Esophagus mucosa (tissue), 1 donor: ENCODE measurements around the gene TMEM198. TPM values are rescaled to one million over a fixed set of nuclear protein-coding genes. Genes with fewer than 3 reads are reported as not detected.

Experiments
- ATAC-seq: fragments of 200-7000 bp; cut with Tn5 transposase; one replicate; pipeline ENCODE4 v1.9.1; 2020
- total RNA-seq: library from RNA; stranded (reverse); gene quantifications from one replicate; pipeline ENCODE4 v1.2.4, GENCODE V29; 2023
- donor health status: DM: yes; HTN: yes; CAD: no.

The TMEM198 gene
- total RNA-seq, 1 donor from 2014 or later: 1.2 TPM

- no peak for ATAC-seq
Observed at GRCh38 chr2:219563271-219563928, 19.6 kb downstream of the TMEM198 start.

GRCh38 chr2:219565130-219566080 is 21.6 kb downstream of the TMEM198 start:
- ATAC-seq: no peak

GRCh38 chr2:219566640-219567039 is 22.8 kb downstream of the TMEM198 start:
- no peak for ATAC-seq

- no peak for ATAC-seq
Observed at GRCh38 chr2:219567131-219567530, 23.3 kb downstream of the TMEM198 start.

- no peak for ATAC-seq
Observed at GRCh38 chr2:219567791-219568361, 24.0 kb downstream of the TMEM198 start.

GRCh38 chr2:219569041-219569440 is 25.2 kb downstream of the TMEM198 start:
- no peak for ATAC-seq

- ATAC-seq: no peak
Observed at GRCh38 chr2:219569635-219570034, 25.8 kb downstream of the TMEM198 start.

- ATAC-seq: peak; percentile 45
Observed at GRCh38 chr2:219570194-219570923, 26.5 kb downstream of the TMEM198 start.

GRCh38 chr2:219570924-219571310 is 27.1 kb downstream of the TMEM198 start:
- ATAC-seq: no peak

- ATAC-seq: peak; percentile 51
Observed at GRCh38 chr2:219571311-219572236, 27.7 kb downstream of the TMEM198 start, which contains the start of gene OBSL1. TSS of gene OBSL1 (minus strand) at chr2:219571539. CDS start at chr2:219571232, 307 bp downstream.

GRCh38 chr2:219572237-219573001 is 28.6 kb downstream of the TMEM198 start, which contains the start of gene INHA:
TSS of gene INHA (plus strand) at chr2:219572310. CDS start at chr2:219572375, 65 bp downstream.
- ATAC-seq: no peak

GRCh38 chr2:219573166-219573565 is 29.3 kb downstream of the TMEM198 start:
- ATAC-seq: no peak

- ATAC-seq: no peak
Observed at GRCh38 chr2:219574484-219575311, 30.9 kb downstream of the TMEM198 start.

- ATAC-seq: no peak
Observed at GRCh38 chr2:219575566-219576504, 32.0 kb downstream of the TMEM198 start.

GRCh38 chr2:219576505-219577388 is 32.9 kb downstream of the TMEM198 start:
- ATAC-seq: no peak

- no peak for ATAC-seq
Observed at GRCh38 chr2:219578811-219579613, 35.2 kb downstream of the TMEM198 start.
